Measurements from ENCODE around the gene VOPP1.
"Not testable (repeated sequence)": the region's sequence is repeated elsewhere in the genome, so short reads cannot be mapped to it uniquely, and the experiment has no call there.

GRCh38 chr7:55614365-55615064 is 42.2 kb upstream of the VOPP1 start:
- not testable (repeated sequence) for TF ChIP-seq POLR2AphosphoS5 (IDR thresholded peaks at IDR 0.05); CTCF (IDR thresholded peaks at IDR 0.05); POLR2A (IDR thresholded peaks at IDR 0.05; ENCODE audit: low read depth)
